ENCODE data around the gene GYS1.
A peak's percentile ranks its signal among the peaks of the same experiment; 100 is the strongest.

The GYS1 gene

GRCh38 chr19:48962029-48962848, 30.9 kb downstream of the GYS1 start:
- no peak overlapping the region for H3K4me3 ChIP-seq (ENCODE audit: extremely low read depth, insufficient read depth, low read length, poor library complexity, severe bottlenecking)
- no peaks in the 10 kb centered on the region for H3K9me3 ChIP-seq (ENCODE audit: control insufficient read depth, low read length)
- WGBS, 2 experiments (ENCODE audit: insufficient coverage in 2 of 2) = 74 to 76% methylated on average over 19 to 22 of the region's 22 CpGs
- H3K27ac ChIP-seq (ENCODE audit: low read depth, low read length, severe bottlenecking) = peak overlapping the region; percentile 97
- peaks cover 53% of the 10 kb centered on the region for H3K36me3 ChIP-seq (ENCODE audit: control insufficient read depth, insufficient read depth, low read length)
- peaks cover 25% of the 10 kb centered on the region for H3K4me1 ChIP-seq (ENCODE audit: control insufficient read depth, insufficient read depth, low read length, poor library complexity, severe bottlenecking)

GRCh38 chr19:48961673-48962028, 31.5 kb downstream of the GYS1 start:
- Histone ChIP-seq H3K4me3 (ENCODE audit: extremely low read depth, insufficient read depth, low read length, poor library complexity, severe bottlenecking) (no peak overlapping the region), H3K4me1 (ENCODE audit: control insufficient read depth, insufficient read depth, low read length, poor library complexity, severe bottlenecking) (peaks cover 25% of the 10 kb centered on the region), H3K9me3 (ENCODE audit: control insufficient read depth, low read length) (no peaks in the 10 kb centered on the region), H3K27ac (ENCODE audit: low read depth, low read length, severe bottlenecking) (peak overlapping the region; percentile 97), H3K36me3 (ENCODE audit: control insufficient read depth, insufficient read depth, low read length) (peaks cover 53% of the 10 kb centered on the region)
- 79 to 85% methylated on average over 6 to 11 of the region's 12 CpGs for WGBS, 2 experiments (ENCODE audit: insufficient coverage in 2 of 2)

GRCh38 chr19:48961051-48961649, 32.0 kb downstream of the GYS1 start:
- 93% methylated on average over 17 of the region's 19 CpGs for WGBS, 2 experiments (ENCODE audit: insufficient coverage in 2 of 2)
- H3K4me3 ChIP-seq (ENCODE audit: extremely low read depth, insufficient read depth, low read length, poor library complexity, severe bottlenecking) = no peak overlapping the region
- H3K4me1 ChIP-seq (ENCODE audit: control insufficient read depth, insufficient read depth, low read length, poor library complexity, severe bottlenecking) = peaks cover 27% of the 10 kb centered on the region
- H3K9me3 ChIP-seq (ENCODE audit: control insufficient read depth, low read length) = no peaks in the 10 kb centered on the region
- H3K27ac ChIP-seq (ENCODE audit: low read depth, low read length, severe bottlenecking) = peak overlapping the region; percentile 8
- peaks cover 52% of the 10 kb centered on the region for H3K36me3 ChIP-seq (ENCODE audit: control insufficient read depth, insufficient read depth, low read length)

GRCh38 chr19:48959341-48960239, 33.5 kb downstream of the GYS1 start:
- H3K4me1 ChIP-seq (ENCODE audit: control insufficient read depth, insufficient read depth, low read length, poor library complexity, severe bottlenecking) = peaks cover 34% of the 10 kb centered on the region
- 78 to 89% methylated on average over 7 to 13 of the region's 16 CpGs for WGBS, 2 experiments (ENCODE audit: insufficient coverage in 2 of 2)
- peaks cover 52% of the 10 kb centered on the region for H3K36me3 ChIP-seq (ENCODE audit: control insufficient read depth, insufficient read depth, low read length)
- no peak overlapping the region for H3K4me3 ChIP-seq (ENCODE audit: extremely low read depth, insufficient read depth, low read length, poor library complexity, severe bottlenecking)
- no peaks in the 10 kb centered on the region for H3K9me3 ChIP-seq (ENCODE audit: control insufficient read depth, low read length)
- no peak overlapping the region for H3K27ac ChIP-seq (ENCODE audit: low read depth, low read length, severe bottlenecking)

- H3K4me3 ChIP-seq (ENCODE audit: extremely low read depth, insufficient read depth, low read length, poor library complexity, severe bottlenecking) = no peak overlapping the region
- H3K27ac ChIP-seq (ENCODE audit: low read depth, low read length, severe bottlenecking) = no peak overlapping the region
- WGBS, 2 experiments (ENCODE audit: insufficient coverage in 2 of 2) = 90 to 91% methylated on average over 7 to 8 of the region's 8 CpGs
- peaks cover 18% of the 10 kb centered on the region for H3K4me1 ChIP-seq (ENCODE audit: control insufficient read depth, insufficient read depth, low read length, poor library complexity, severe bottlenecking)
- H3K36me3 ChIP-seq (ENCODE audit: control insufficient read depth, insufficient read depth, low read length) = peaks cover 52% of the 10 kb centered on the region
- H3K9me3 ChIP-seq (ENCODE audit: control insufficient read depth, low read length) = no peaks in the 10 kb centered on the region
Measured at GRCh38 chr19:48958006-48958405, 35.1 kb downstream of the GYS1 start.

- H3K9me3 ChIP-seq (ENCODE audit: control insufficient read depth, low read length) = no peaks in the 10 kb centered on the region
- 66 to 67% methylated on average over 14 to 15 of the region's 16 CpGs for WGBS, 2 experiments (ENCODE audit: insufficient coverage in 2 of 2)
- H3K4me1 ChIP-seq (ENCODE audit: control insufficient read depth, insufficient read depth, low read length, poor library complexity, severe bottlenecking) = peaks cover 11% of the 10 kb centered on the region
- peaks cover 41% of the 10 kb centered on the region for H3K36me3 ChIP-seq (ENCODE audit: control insufficient read depth, insufficient read depth, low read length)
- peak overlapping the region; percentile 98 for H3K27ac ChIP-seq (ENCODE audit: low read depth, low read length, severe bottlenecking)
- H3K4me3 ChIP-seq (ENCODE audit: extremely low read depth, insufficient read depth, low read length, poor library complexity, severe bottlenecking) = peak overlapping the region; percentile 74
Measured at GRCh38 chr19:48955308-48955958, 37.7 kb downstream of the GYS1 start.

GRCh38 chr19:48954595-48955307, 38.4 kb downstream of the GYS1 start, which contains the start of gene BAX:
Gene BAX (plus strand): TSS chr19:48954875. CDS start chr19:48954929, 54 bp downstream.
- WGBS, 2 experiments (ENCODE audit: insufficient coverage in 2 of 2) = 1% methylated on average over 51 to 67 of the region's 71 CpGs
- Histone ChIP-seq H3K9me3 (ENCODE audit: control insufficient read depth, low read length) (no peaks in the 10 kb centered on the region), H3K27ac (ENCODE audit: low read depth, low read length, severe bottlenecking) (peak within 1 kb of the TSS; percentile 98), H3K36me3 (ENCODE audit: control insufficient read depth, insufficient read depth, low read length) (peaks cover 38% of the 10 kb centered on the region), H3K4me1 (ENCODE audit: control insufficient read depth, insufficient read depth, low read length, poor library complexity, severe bottlenecking) (peaks cover 11% of the 10 kb centered on the region), H3K4me3 (ENCODE audit: extremely low read depth, insufficient read depth, low read length, poor library complexity, severe bottlenecking) (peak within 1 kb of the TSS; percentile 74)

- Histone ChIP-seq H3K4me1 (ENCODE audit: control insufficient read depth, insufficient read depth, low read length, poor library complexity, severe bottlenecking) (peaks cover 11% of the 10 kb centered on the region), H3K4me3 (ENCODE audit: extremely low read depth, insufficient read depth, low read length, poor library complexity, severe bottlenecking) (peak overlapping the region; percentile 74), H3K9me3 (ENCODE audit: control insufficient read depth, low read length) (no peaks in the 10 kb centered on the region), H3K27ac (ENCODE audit: low read depth, low read length, severe bottlenecking) (peak overlapping the region; percentile 98), H3K36me3 (ENCODE audit: control insufficient read depth, insufficient read depth, low read length) (peaks cover 34% of the 10 kb centered on the region)
- 70 to 79% methylated on average over 8 to 10 of the region's 11 CpGs for WGBS, 2 experiments (ENCODE audit: insufficient coverage in 2 of 2)
Measured at GRCh38 chr19:48953990-48954594, 39.0 kb downstream of the GYS1 start.

GRCh38 chr19:48953141-48953540, 40.0 kb downstream of the GYS1 start:
- no peak overlapping the region for H3K27ac ChIP-seq (ENCODE audit: low read depth, low read length, severe bottlenecking)
- no peaks in the 10 kb centered on the region for H3K9me3 ChIP-seq (ENCODE audit: control insufficient read depth, low read length)
- no peak overlapping the region for H3K4me3 ChIP-seq (ENCODE audit: extremely low read depth, insufficient read depth, low read length, poor library complexity, severe bottlenecking)
- H3K36me3 ChIP-seq (ENCODE audit: control insufficient read depth, insufficient read depth, low read length) = peaks cover 26% of the 10 kb centered on the region
- 83 to 92% methylated on average over 3 to 4 of the region's 4 CpGs for WGBS, 2 experiments (ENCODE audit: insufficient coverage in 2 of 2)
- peaks cover 11% of the 10 kb centered on the region for H3K4me1 ChIP-seq (ENCODE audit: control insufficient read depth, insufficient read depth, low read length, poor library complexity, severe bottlenecking)

Measured in mesodermal cell (in vitro differentiated cells).